A549 (cell line): ENCODE data around the gene ATP1A2.

Source experiments
- CHD2 ChIP-seq: fragments of 150-350 bp; IDR thresholded peaks from 2 replicates; pipeline ENCODE4 v1.6.1; 2014; ENCODE audit warnings: low read length; ENCODE audit not compliant: partially characterized antibody
- EP300 ChIP-seq, 2 experiments: fragments of >200 bp; sonication (Bioruptor Twin); formaldehyde crosslinking; IDR thresholded peaks; 2 replicates in 1 of 2; 3 replicates in 1 of 2; pipeline ENCODE4 v1.6.1; 2016 to 2017
- RAD21 ChIP-seq, 2 experiments: fragments of >200 bp in 1 of 2; sonication (Bioruptor Twin) in 1 of 2; formaldehyde crosslinking in 1 of 2; IDR thresholded peaks in 1 of 2; conservative IDR thresholded peaks in 1 of 2; 2 replicates in 1 of 2; 3 replicates in 1 of 2; pipeline ENCODE4 v1.6.1; 2012 to 2018; ENCODE audit warnings: inconsistent platforms in 1 of 2
- SMC3 ChIP-seq: fragments of >200 bp; sonication (Bioruptor Twin); formaldehyde crosslinking; IDR thresholded peaks from 3 replicates; pipeline ENCODE4 v1.6.1; 2018; ENCODE audit warnings: inconsistent platforms
- TF ChIP-seq, protein P1 (sequence below): fragments of >200 bp; sonication (Bioruptor Twin); formaldehyde crosslinking; IDR thresholded peaks from 3 replicates; pipeline ENCODE4 v1.5.1; 2016
- TF ChIP-seq, protein P2 (sequence below): fragments of 200-600 bp; sonication (generic); IDR thresholded peaks from 2 replicates; pipeline ENCODE4 v1.6.1; 2016; ENCODE audit warnings: antibody characterized with exemption, mild to moderate bottlenecking, moderate library complexity

DNA sequence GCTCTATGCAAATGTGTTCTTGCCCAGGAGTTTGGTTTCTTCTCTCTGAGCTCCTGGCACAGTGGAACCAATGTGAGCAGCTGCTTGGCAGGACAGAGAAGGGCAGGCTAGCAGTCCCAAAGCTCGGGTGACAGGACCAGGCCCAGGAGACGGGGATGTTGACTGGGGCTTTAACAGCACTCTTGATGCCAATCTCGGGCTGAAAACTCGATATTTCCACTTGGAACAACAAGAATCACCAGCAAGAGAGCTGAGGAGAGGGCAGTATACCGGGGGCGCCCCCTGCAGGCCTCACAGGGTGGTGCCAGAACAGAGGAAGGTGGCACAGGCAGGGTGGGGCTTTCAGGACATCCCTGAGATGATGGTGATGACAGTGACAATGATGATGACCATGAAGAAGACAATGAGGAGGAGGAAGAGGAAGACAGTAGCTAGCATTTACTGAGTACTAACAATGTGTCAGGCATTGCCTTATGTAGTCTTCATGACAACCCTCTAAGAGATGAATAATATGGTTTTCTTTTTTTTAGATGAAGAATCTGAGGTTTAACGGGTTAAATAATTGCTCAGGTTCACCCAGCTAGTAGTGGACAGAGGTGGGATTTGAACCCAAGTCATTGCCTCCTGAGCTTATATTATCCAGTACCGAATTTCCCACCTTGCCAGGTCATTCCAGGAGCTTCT is 36.9 kb upstream of the ATP1A2 start:
- TF ChIP-seq, protein P1, sequence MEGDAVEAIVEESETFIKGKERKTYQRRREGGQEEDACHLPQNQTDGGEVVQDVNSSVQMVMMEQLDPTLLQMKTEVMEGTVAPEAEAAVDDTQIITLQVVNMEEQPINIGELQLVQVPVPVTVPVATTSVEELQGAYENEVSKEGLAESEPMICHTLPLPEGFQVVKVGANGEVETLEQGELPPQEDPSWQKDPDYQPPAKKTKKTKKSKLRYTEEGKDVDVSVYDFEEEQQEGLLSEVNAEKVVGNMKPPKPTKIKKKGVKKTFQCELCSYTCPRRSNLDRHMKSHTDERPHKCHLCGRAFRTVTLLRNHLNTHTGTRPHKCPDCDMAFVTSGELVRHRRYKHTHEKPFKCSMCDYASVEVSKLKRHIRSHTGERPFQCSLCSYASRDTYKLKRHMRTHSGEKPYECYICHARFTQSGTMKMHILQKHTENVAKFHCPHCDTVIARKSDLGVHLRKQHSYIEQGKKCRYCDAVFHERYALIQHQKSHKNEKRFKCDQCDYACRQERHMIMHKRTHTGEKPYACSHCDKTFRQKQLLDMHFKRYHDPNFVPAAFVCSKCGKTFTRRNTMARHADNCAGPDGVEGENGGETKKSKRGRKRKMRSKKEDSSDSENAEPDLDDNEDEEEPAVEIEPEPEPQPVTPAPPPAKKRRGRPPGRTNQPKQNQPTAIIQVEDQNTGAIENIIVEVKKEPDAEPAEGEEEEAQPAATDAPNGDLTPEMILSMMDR, result peak; percentile 54
- TF ChIP-seq, protein P2, sequence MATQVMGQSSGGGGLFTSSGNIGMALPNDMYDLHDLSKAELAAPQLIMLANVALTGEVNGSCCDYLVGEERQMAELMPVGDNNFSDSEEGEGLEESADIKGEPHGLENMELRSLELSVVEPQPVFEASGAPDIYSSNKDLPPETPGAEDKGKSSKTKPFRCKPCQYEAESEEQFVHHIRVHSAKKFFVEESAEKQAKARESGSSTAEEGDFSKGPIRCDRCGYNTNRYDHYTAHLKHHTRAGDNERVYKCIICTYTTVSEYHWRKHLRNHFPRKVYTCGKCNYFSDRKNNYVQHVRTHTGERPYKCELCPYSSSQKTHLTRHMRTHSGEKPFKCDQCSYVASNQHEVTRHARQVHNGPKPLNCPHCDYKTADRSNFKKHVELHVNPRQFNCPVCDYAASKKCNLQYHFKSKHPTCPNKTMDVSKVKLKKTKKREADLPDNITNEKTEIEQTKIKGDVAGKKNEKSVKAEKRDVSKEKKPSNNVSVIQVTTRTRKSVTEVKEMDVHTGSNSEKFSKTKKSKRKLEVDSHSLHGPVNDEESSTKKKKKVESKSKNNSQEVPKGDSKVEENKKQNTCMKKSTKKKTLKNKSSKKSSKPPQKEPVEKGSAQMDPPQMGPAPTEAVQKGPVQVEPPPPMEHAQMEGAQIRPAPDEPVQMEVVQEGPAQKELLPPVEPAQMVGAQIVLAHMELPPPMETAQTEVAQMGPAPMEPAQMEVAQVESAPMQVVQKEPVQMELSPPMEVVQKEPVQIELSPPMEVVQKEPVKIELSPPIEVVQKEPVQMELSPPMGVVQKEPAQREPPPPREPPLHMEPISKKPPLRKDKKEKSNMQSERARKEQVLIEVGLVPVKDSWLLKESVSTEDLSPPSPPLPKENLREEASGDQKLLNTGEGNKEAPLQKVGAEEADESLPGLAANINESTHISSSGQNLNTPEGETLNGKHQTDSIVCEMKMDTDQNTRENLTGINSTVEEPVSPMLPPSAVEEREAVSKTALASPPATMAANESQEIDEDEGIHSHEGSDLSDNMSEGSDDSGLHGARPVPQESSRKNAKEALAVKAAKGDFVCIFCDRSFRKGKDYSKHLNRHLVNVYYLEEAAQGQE, result no peak
- TF ChIP-seq EP300 (IDR thresholded peaks at IDR 0.05) (no peak), RAD21 (conservative IDR thresholded peaks at IDR 0.05 in 1 of 2, IDR thresholded peaks at IDR 0.05 in 1 of 2) (peak; percentile 44 to 49), SMC3 (peak; percentile 37; the same call in 1 of the 3 replicates), CHD2 (no peak)
